Measurements from ENCODE around the gene TGM3. TPM values are rescaled to one million over a fixed set of nuclear protein-coding genes. Genes with fewer than 3 reads are reported as not detected.

The TGM3 gene
- total and polyA plus RNA-seq, 9 donors: 0.04 to 0.46 (median 0.15) TPM; not detected in 4

DNA sequence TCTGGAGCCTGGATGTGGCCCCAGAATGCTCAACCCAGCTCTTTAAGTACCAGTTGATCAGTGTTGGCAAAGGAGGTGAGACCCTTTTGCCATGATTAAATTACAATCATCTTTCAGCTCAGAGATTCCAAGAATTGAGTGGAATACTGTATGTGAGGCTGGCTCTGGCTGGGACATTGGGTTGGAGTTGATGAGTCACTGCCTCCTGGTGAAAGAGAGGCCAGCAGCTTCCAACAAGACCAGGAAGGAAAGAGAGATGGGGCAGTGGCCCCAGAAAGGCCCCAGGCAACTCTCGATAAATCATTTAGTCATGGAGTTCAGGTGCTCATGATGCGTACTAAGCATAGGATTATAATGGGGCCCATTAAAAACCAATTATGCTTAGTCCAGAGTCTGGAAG, 87.0 kb downstream of the TGM3 start:
- WGBS, 3 donors: 88 to 98% (median 96%) methylated on average over 2 of the region's 2 CpGs
- intact Hi-C loops (cut with DNase I): loop anchor here in 1 of 4 donors (10.0 kb wide), 1 partner anchor 758 kb away; the partner anchor contains the start of gene SIRPB1
- Histone ChIP-seq H3K9me3 (no peaks in the 10 kb centered on the region), H3K27ac (no peak overlapping the region), H3K4me1 (ENCODE audit: insufficient read depth) (no peaks in the 10 kb centered on the region), H3K4me3 (no peak overlapping the region), H3K27me3 (no peaks in the 10 kb centered on the region), H3K36me3 (no peaks in the 10 kb centered on the region)
- no peak for DNase-seq
- TF ChIP-seq CTCF (IDR thresholded peaks at IDR 0.05) (no peak), EP300 (IDR thresholded peaks at IDR 0.05) (no peak), POLR2A (IDR thresholded peaks at IDR 0.05) (no peak)

GRCh38 chr20:2385026-2385425, 89.2 kb downstream of the TGM3 start:
- TF ChIP-seq EP300 (IDR thresholded peaks at IDR 0.05): no peak
- TF ChIP-seq CTCF (IDR thresholded peaks at IDR 0.05): no peak
- no peak for TF ChIP-seq POLR2A (IDR thresholded peaks at IDR 0.05)
- 54 to 61% (median 55%) methylated on average over 5 of the region's 5 CpGs for WGBS, 3 donors
- no peak for DNase-seq
- Histone ChIP-seq H3K27me3 (no peaks in the 10 kb centered on the region), H3K4me3 (no peak overlapping the region), H3K27ac (no peak overlapping the region), H3K4me1 (ENCODE audit: insufficient read depth) (no peaks in the 10 kb centered on the region), H3K36me3 (no peaks in the 10 kb centered on the region), H3K9me3 (no peaks in the 10 kb centered on the region)
- intact Hi-C loops (cut with DNase I): loop anchor here in 1 of 4 donors (10.0 kb wide), 1 partner anchor 760 kb away; the partner anchor contains the start of gene SIRPB1

DNA sequence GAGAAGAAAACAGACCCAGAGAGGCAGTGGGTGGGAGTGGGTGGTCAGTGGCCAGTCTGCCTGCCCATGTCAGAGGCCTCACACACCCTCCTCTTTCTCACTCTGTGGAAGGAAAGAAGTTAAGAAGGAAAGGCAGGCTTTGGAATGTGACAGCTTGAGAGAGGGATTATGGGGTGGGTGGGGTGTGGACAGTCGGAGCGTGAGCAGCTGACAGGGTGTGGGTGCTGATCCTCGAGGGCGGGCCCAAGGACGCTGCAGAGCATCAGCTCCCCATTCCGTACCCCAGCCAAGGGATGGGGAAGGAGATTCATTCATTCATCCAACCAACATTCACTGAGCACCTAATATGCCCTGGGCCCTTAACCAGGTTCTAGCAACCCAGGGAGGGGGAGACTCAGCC, 89.7 kb downstream of the TGM3 start:
- intact Hi-C loops (cut with DNase I): loop anchor here in 1 of 4 donors (10.0 kb wide), 1 partner anchor 761 kb away; the partner anchor contains the start of gene SIRPB1

DNA sequence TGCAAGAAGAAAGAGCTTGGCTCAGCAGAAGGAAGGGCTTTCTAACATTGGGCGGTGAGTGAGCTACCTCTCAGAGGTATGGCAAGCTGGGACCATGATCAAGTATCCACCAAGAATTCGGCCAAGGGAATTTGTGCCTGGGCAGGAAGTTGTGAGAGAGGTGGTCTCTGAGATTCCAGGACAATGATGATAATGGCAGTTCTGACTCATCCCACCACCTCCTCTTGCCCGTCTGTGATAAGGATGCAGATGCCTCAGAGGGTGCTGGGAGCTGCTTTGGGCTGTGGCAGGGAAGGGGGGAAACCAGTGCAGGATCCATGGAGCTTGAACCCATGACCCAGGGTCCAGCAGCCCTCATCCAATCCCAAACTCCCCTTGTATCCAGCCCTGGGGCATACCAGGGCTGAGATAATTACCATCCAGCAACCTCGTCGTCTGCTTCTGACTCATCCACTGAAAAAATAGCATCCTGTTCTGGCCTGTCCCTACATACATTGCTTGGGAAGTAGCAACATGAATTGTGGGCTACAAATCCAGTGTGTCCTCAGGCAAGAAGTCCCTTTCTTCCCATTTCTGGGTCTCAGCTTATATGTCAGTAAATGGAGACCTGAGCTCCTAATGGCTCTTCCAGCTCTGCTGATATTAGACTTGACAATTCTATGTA, 90.8 kb downstream of the TGM3 start:
- 43 to 70% (median 46%) methylated on average over 5 of the region's 5 CpGs for WGBS, 3 donors
- no peak overlapping the region for H3K4me3 ChIP-seq
- H3K27ac ChIP-seq: no peak overlapping the region
- no peaks in the 10 kb centered on the region for H3K36me3 ChIP-seq
- intact Hi-C loops (cut with DNase I): loop anchor here in 1 of 4 donors (10.0 kb wide), 1 partner anchor 762 kb away; the partner anchor contains the start of gene SIRPB1
- no peaks in the 10 kb centered on the region for H3K4me1 ChIP-seq (ENCODE audit: insufficient read depth)
- DNase-seq: no peak
- H3K27me3 ChIP-seq: no peaks in the 10 kb centered on the region
- no peaks in the 10 kb centered on the region for H3K9me3 ChIP-seq
- TF ChIP-seq CTCF (IDR thresholded peaks at IDR 0.05) (no peak), POLR2A (IDR thresholded peaks at IDR 0.05) (no peak), EP300 (IDR thresholded peaks at IDR 0.05) (no peak)

More for the DNA sequence above, 89.7 kb downstream of the TGM3 start:
- no peak overlapping the region for H3K4me3 ChIP-seq
- H3K36me3 ChIP-seq: no peaks in the 10 kb centered on the region
- 57 to 76% (median 61%) methylated on average over 6 of the region's 6 CpGs for WGBS, 3 donors
- TF ChIP-seq CTCF (IDR thresholded peaks at IDR 0.05) (no peak), POLR2A (IDR thresholded peaks at IDR 0.05) (no peak), EP300 (IDR thresholded peaks at IDR 0.05) (no peak)
- no peak for DNase-seq
- no peaks in the 10 kb centered on the region for H3K9me3 ChIP-seq
- no peaks in the 10 kb centered on the region for H3K27me3 ChIP-seq
- H3K27ac ChIP-seq: no peak overlapping the region
- no peaks in the 10 kb centered on the region for H3K4me1 ChIP-seq (ENCODE audit: insufficient read depth)
